Natural killer cell (primary cell): ENCODE measurements around the gene PPEF1. TPM values are rescaled to one million over a fixed set of nuclear protein-coding genes. Genes with fewer than 3 reads are reported as not detected.

Source experiments
- ATAC-seq, 3 donors: fragments of 150-1000 bp in 2 of 3; fragments of 200-7000 bp in 1 of 3; cut with Tn5 transposase; 1 replicate in 1 of 3; 2 replicates in 2 of 3; pipeline ENCODE4 v1.10.0; 2021; ENCODE audit warnings: mild to moderate bottlenecking in 2 of 3, moderate library complexity in 2 of 3
- DNase-seq, 2 donors: peaks; one replicate each; pipeline versions ENCODE4 v3.0.0 to v3.0.0-alpha.2; 2013 to 2021; ENCODE audit warnings: mixed read lengths in 1 of 2
- H3K27ac ChIP-seq: one replicate; pipeline ENCODE4 v1.5.1; 2013; ENCODE audit warnings: mild to moderate bottlenecking, low read length
- H3K27me3 ChIP-seq: one replicate; pipeline ENCODE4 v1.6.1; 2013; ENCODE audit warnings: low read length; ENCODE audit not compliant: control insufficient read depth, insufficient read depth
- H3K36me3 ChIP-seq: one replicate; pipeline ENCODE4 v1.6.1; 2013; ENCODE audit warnings: low read length; ENCODE audit not compliant: control insufficient read depth, insufficient read depth
- H3K4me1 ChIP-seq: one replicate; pipeline ENCODE4 v1.6.1; 2013; ENCODE audit warnings: low read length; ENCODE audit not compliant: control insufficient read depth, insufficient read depth
- H3K4me3 ChIP-seq: one replicate; pipeline ENCODE4 v1.5.1; 2013; ENCODE audit warnings: low read length
- H3K9me3 ChIP-seq: one replicate; pipeline ENCODE4 v1.6.1; 2013; ENCODE audit warnings: low read length; ENCODE audit not compliant: control insufficient read depth, insufficient read depth
- H3K27ac Mint-ChIP-seq, 2 donors: one replicate each; pipeline ENCODE4 v1.8.0; 2022; ENCODE audit warnings: mild to moderate bottlenecking in 2 of 2, mixed read lengths in 2 of 2, moderate library complexity in 1 of 2
- H3K27me3 Mint-ChIP-seq, 2 donors: one replicate each; pipeline ENCODE4 v1.8.0; 2022; ENCODE audit warnings: low read depth in 2 of 2, mixed read lengths in 2 of 2
- H3K36me3 Mint-ChIP-seq: one replicate; pipeline ENCODE4 v1.8.0; 2022; ENCODE audit warnings: mixed read lengths
- H3K4me1 Mint-ChIP-seq, 2 donors: one replicate each; pipeline ENCODE4 v1.8.0; 2022; ENCODE audit warnings: mixed read lengths in 2 of 2
- H3K4me3 Mint-ChIP-seq: one replicate; pipeline ENCODE4 v1.8.0; 2022; ENCODE audit warnings: mild to moderate bottlenecking, moderate library complexity, mixed read lengths
- H3K9me3 Mint-ChIP-seq, 2 donors: one replicate each; pipeline ENCODE4 v1.8.0; 2022; ENCODE audit warnings: mixed read lengths in 2 of 2
- WGBS: methylation state at CpG from one replicate; pipeline ENCODE4 v1.1.7; 2013; ENCODE audit warnings: missing lambda C conversion rate; ENCODE audit not compliant: insufficient coverage; 5-methylcytosine and 5-hydroxymethylcytosine counted together
- intact Hi-C: fragments of 100-400 bp; cut with micrococcal nuclease; formaldehyde crosslinking; loops from one replicate; pipeline ENCODE4 v1.14.2; 2022
- total RNA-seq, 4 donors: library from RNA; stranded (reverse); fragments of 120-200 nt in 1 of 4; gene quantifications; one replicate each; pipeline versions ENCODE4 v1.2.3 to v1.2.4, GENCODE V29; 2013 to 2022
- TF ChIP-seq, protein P1 (sequence below): fragments of 200-600 bp; IDR thresholded peaks from one replicate; pipeline ENCODE4 v1.8.0; 2022; ENCODE audit warnings: antibody characterized with exemption

The PPEF1 gene
- total RNA-seq, 3 donors from 2014 or later (not counting 1 experiment from before 2014, with no cell fraction given), result 0.49 to 1.9 TPM; not detected in 1

DNA sequence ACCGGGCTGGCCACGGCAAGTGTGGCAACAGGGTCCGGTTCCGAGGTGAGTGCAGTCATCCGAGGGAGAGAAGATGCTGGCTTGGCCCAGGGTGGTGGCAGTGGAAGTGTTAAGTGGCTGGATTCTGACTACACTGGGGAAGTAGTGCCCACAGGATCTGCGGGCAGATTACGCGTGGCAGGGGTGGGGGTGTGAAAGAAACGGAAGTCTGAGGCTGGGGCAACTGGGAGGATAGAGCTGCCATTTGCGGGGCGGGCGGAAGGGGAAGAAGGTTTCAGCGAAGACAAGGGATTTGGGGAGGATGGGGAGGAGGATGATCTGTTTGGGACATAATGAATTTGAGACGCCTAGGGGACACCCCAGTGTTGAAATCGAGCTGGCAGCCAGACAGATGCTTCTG, 40.8 kb upstream of the PPEF1 start:
- Histone ChIP-seq H3K27ac (no peak overlapping the region), H3K4me3 (no peak overlapping the region), H3K9me3 (no peaks in the 10 kb centered on the region), H3K36me3 (no peaks in the 10 kb centered on the region), H3K4me1 (peaks cover 10% of the 10 kb centered on the region), H3K27me3 (no peaks in the 10 kb centered on the region)
- TF ChIP-seq, protein P1, sequence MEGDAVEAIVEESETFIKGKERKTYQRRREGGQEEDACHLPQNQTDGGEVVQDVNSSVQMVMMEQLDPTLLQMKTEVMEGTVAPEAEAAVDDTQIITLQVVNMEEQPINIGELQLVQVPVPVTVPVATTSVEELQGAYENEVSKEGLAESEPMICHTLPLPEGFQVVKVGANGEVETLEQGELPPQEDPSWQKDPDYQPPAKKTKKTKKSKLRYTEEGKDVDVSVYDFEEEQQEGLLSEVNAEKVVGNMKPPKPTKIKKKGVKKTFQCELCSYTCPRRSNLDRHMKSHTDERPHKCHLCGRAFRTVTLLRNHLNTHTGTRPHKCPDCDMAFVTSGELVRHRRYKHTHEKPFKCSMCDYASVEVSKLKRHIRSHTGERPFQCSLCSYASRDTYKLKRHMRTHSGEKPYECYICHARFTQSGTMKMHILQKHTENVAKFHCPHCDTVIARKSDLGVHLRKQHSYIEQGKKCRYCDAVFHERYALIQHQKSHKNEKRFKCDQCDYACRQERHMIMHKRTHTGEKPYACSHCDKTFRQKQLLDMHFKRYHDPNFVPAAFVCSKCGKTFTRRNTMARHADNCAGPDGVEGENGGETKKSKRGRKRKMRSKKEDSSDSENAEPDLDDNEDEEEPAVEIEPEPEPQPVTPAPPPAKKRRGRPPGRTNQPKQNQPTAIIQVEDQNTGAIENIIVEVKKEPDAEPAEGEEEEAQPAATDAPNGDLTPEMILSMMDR, result no peak
- H3K27ac Mint-ChIP-seq, result no peak overlapping the region
- H3K4me1 Mint-ChIP-seq, result peaks cover 9 to 10% of the 10 kb centered on the region in 2 donors
- no peaks in the 10 kb centered on the region for H3K36me3 Mint-ChIP-seq
- intact Hi-C loops, result no loop called here
- H3K4me3 Mint-ChIP-seq, result no peak overlapping the region
- WGBS, result 55% methylated on average over 15 of the region's 15 CpGs
- ATAC-seq (no peak), DNase-seq (no peak)
- no peaks in the 10 kb centered on the region for H3K9me3 Mint-ChIP-seq
- no peaks in the 10 kb centered on the region for H3K27me3 Mint-ChIP-seq

DNA sequence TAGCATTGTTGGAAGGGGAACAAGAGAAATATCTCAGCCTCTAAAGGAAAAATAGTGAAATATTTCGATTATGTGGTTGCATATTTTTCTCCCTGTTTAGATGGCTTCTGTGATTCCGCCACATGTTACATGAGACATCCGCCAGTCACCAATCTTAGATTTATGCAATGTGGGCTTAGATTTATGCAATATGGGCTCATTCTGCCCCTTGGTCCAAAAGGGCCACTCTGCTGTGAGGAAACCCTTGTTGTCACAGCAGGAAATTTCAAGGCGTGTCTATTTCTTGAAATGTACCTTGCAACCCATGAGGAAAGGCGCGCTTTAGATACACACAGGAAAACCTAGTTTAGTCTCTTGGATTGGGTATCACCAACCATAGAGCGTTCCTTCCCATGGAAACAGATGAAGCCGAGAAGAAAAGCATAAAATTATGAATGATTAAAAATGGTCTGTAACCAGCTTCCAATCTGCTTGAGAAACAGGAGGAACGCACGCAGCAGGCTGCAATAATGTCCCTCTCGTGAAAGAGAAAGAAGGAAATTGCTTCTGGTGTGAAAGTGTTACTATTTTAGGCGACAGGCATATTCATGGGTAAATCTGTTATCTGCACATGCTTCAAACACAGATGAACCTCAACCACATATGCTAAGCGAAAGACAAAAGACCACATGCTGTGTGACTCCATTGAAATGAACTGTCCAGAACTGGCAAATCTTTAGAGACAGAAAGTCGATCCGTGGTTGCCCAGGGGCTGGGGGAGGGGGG, 39.2 kb upstream of the PPEF1 start:
- DNase-seq, result peak in 1 of 2 donors; percentile 3
- Histone ChIP-seq H3K4me3 (no peak overlapping the region), H3K27ac (no peak overlapping the region), H3K9me3 (no peaks in the 10 kb centered on the region), H3K4me1 (peaks cover 10% of the 10 kb centered on the region), H3K36me3 (no peaks in the 10 kb centered on the region), H3K27me3 (no peaks in the 10 kb centered on the region)
- Mint-ChIP-seq H3K36me3 (no peaks in the 10 kb centered on the region), H3K4me1 (peaks cover 9 to 14% of the 10 kb centered on the region in 2 donors), H3K4me3 (no peak overlapping the region), H3K9me3 (no peaks in the 10 kb centered on the region), H3K27ac (no peak overlapping the region), H3K27me3 (no peaks in the 10 kb centered on the region)
- WGBS, result 30% methylated on average over 14 of the region's 15 CpGs
- peak in 2 of 3 donors; percentile 21 to 37 for ATAC-seq
- intact Hi-C loops, result no loop called here
- TF ChIP-seq, protein P1, result no peak

DNA sequence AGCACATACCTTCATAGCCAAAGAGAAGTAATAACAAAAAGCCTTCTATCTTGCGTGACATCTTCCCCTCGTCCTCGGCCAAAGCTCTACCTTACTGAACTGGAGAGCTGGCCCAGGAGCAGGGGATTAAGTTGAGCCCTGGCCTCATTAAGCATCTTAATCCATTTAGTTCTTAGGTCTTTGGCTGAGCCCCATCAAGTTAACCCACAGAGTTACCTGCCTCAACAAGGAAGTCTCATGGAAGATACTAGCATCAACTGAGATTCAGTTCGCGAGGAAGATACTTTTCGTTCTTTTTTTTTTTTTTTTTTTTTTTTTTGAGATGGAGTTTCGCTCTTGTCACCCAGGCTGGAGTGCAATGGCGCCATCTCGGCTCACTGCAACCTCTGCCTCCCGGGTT, 35.4 kb upstream of the PPEF1 start, which contains the start of gene RS1:
Gene RS1 (minus strand): TSS at position 101 of the 400 bp plus-strand sequence. CDS start 40 bp downstream, at position 61.
- TF ChIP-seq, protein P1, result no peak
- Histone ChIP-seq H3K4me3 (no peak within 1 kb of the TSS), H3K27me3 (no peaks in the 10 kb centered on the region), H3K36me3 (no peaks in the 10 kb centered on the region), H3K9me3 (no peaks in the 10 kb centered on the region), H3K4me1 (peaks cover 13% of the 10 kb centered on the region), H3K27ac (no peak within 1 kb of the TSS)
- peaks cover 4 to 12% of the 10 kb centered on the region in 2 donors for H3K4me1 Mint-ChIP-seq
- peak within 1 kb of the TSS; percentile 60 for H3K4me3 Mint-ChIP-seq
- H3K27me3 Mint-ChIP-seq, result no peaks in the 10 kb centered on the region
- WGBS, result 81% methylated on average over 4 of the region's 10 CpGs
- no peaks in the 10 kb centered on the region for H3K36me3 Mint-ChIP-seq
- DNase-seq (no peak), ATAC-seq (no peak)
- H3K9me3 Mint-ChIP-seq, result no peaks in the 10 kb centered on the region
- peak within 1 kb of the TSS in 1 of 2 donors; percentile 10 for H3K27ac Mint-ChIP-seq
- intact Hi-C loops, result loop anchor here (10.0 kb wide), 2 partner anchors 247 to 673 kb away; partner anchors contain the start of genes CDKL5 and PDHA1
